DND-41 (cell line): Measurements from ENCODE around the gene ZNF493.

Source experiments
- ATAC-seq: fragments of 200-7000 bp; cut with Tn5 transposase; 3 replicates; pipeline ENCODE4 v1.9.1; 2021; ENCODE audit warnings: low read depth; ENCODE audit not compliant: insufficient read depth
- DNase-seq: peaks from one replicate; pipeline ENCODE4 v3.0.0-alpha.2; 2020
- H2AFZ ChIP-seq: 2 replicates; pipeline ENCODE4 v1.6.0; 2012; ENCODE audit warnings: low read depth, low read length
- H3K27ac ChIP-seq: 2 replicates; pipeline ENCODE4 v1.5.1; 2012; ENCODE audit warnings: low read length, inconsistent platforms
- H3K27me3 ChIP-seq: fragments of 200-600 bp; sonication (generic); 2 replicates; pipeline ENCODE4 v1.6.0; 2012; ENCODE audit warnings: low read length, mild to moderate bottlenecking, inconsistent platforms; ENCODE audit not compliant: insufficient read depth, poor library complexity
- H3K36me3 ChIP-seq: 2 replicates; pipeline ENCODE4 v1.5.1; 2012; ENCODE audit warnings: low read length, inconsistent platforms; ENCODE audit not compliant: insufficient read depth
- H3K4me1 ChIP-seq: 2 replicates; pipeline ENCODE4 v1.5.1; 2012; ENCODE audit warnings: mild to moderate bottlenecking, low read length; ENCODE audit not compliant: insufficient read depth
- H3K4me2 ChIP-seq: 2 replicates; pipeline ENCODE4 v1.6.0; 2012; ENCODE audit warnings: mild to moderate bottlenecking, moderate library complexity, low read length, inconsistent platforms; ENCODE audit not compliant: insufficient read depth
- H3K4me3 ChIP-seq, 2 experiments: fragments of 200-600 bp in 1 of 2; shearing (Covaris generic) in 1 of 2; 2 replicates each; pipeline ENCODE4 v1.5.1; 2012 to 2016; ENCODE audit warnings: inconsistent platforms in 2 of 2, low read length in 2 of 2, mild to moderate bottlenecking in 2 of 2, low read depth in 1 of 2, moderate library complexity in 1 of 2
- H3K79me2 ChIP-seq: 2 replicates; pipeline ENCODE4 v1.6.0; 2012; ENCODE audit warnings: low read length, inconsistent platforms; ENCODE audit not compliant: insufficient read depth
- H3K9ac ChIP-seq: 2 replicates; pipeline ENCODE4 v1.6.0; 2012; ENCODE audit warnings: low read depth, mild to moderate bottlenecking, inconsistent platforms, low read length, moderate library complexity
- H3K9me3 ChIP-seq: 2 replicates; pipeline ENCODE4 v1.5.1; 2012; ENCODE audit warnings: low read length, moderate library complexity, mild to moderate bottlenecking, inconsistent platforms; ENCODE audit not compliant: insufficient read depth, severe bottlenecking
- H4K20me1 ChIP-seq: 2 replicates; pipeline ENCODE4 v1.6.0; 2012; ENCODE audit warnings: low read length; ENCODE audit not compliant: insufficient read depth
- EZH2 ChIP-seq: IDR thresholded peaks from 3 replicates; pipeline ENCODE4 v1.6.1; 2012; ENCODE audit warnings: borderline replicate concordance, low read depth, mild to moderate bottlenecking, moderate library complexity, low read length, inconsistent platforms; ENCODE audit not compliant: severe bottlenecking
- TF ChIP-seq, protein P1 (sequence below): IDR thresholded peaks from 2 replicates; pipeline ENCODE4 v1.5.1; 2012; ENCODE audit warnings: borderline replicate concordance, low read length, moderate library complexity, mild to moderate bottlenecking; ENCODE audit not compliant: poor library complexity, severe bottlenecking; ENCODE audit errors: extremely low read depth

The ZNF493 gene

DNA sequence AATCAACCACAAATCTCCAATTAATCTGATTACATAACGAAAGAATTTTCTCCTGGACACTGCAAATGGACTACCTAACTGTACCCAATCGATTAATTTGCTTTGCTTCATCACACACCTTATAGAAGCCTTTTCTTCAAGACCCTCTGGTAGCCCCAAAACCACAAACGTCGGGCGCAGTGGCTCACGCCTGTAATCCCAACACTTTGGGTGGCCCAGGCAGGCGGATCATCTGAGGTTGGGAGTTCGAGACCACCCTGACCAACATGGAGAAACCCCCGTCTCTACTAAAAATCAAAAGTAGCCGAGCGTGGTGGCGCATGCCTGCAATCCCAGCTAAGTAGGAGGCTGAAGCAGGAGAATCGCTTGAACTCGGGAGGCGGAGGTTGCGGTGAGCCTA lies 65.6 kb downstream of the ZNF493 start:
- H3K4me2 ChIP-seq = peak overlapping the region; percentile 72
- peaks cover 50% of the 10 kb centered on the region for H3K36me3 ChIP-seq
- H4K20me1 ChIP-seq = no peaks in the 10 kb centered on the region
- no peaks in the 10 kb centered on the region for H3K27me3 ChIP-seq
- no peak for ATAC-seq
- H2AFZ ChIP-seq = no peak overlapping the region
- peaks cover 71% of the 10 kb centered on the region for H3K79me2 ChIP-seq
- TF ChIP-seq, protein P1, sequence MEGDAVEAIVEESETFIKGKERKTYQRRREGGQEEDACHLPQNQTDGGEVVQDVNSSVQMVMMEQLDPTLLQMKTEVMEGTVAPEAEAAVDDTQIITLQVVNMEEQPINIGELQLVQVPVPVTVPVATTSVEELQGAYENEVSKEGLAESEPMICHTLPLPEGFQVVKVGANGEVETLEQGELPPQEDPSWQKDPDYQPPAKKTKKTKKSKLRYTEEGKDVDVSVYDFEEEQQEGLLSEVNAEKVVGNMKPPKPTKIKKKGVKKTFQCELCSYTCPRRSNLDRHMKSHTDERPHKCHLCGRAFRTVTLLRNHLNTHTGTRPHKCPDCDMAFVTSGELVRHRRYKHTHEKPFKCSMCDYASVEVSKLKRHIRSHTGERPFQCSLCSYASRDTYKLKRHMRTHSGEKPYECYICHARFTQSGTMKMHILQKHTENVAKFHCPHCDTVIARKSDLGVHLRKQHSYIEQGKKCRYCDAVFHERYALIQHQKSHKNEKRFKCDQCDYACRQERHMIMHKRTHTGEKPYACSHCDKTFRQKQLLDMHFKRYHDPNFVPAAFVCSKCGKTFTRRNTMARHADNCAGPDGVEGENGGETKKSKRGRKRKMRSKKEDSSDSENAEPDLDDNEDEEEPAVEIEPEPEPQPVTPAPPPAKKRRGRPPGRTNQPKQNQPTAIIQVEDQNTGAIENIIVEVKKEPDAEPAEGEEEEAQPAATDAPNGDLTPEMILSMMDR = no peak
- no peak for TF ChIP-seq EZH2
- H3K4me3 ChIP-seq = peak overlapping the region; percentile 75 to 92; a peak in 3 of 4 replicates
- H3K4me1 ChIP-seq = peaks cover 27% of the 10 kb centered on the region
- H3K9me3 ChIP-seq = peaks cover 28% of the 10 kb centered on the region
- H3K9ac ChIP-seq = peak overlapping the region; percentile 86
- 0 out of 2 replicates have a peak overlapping the region, but pooled peaks have one; percentile 11 for H3K27ac ChIP-seq
- peak; percentile 20 for DNase-seq

DNA sequence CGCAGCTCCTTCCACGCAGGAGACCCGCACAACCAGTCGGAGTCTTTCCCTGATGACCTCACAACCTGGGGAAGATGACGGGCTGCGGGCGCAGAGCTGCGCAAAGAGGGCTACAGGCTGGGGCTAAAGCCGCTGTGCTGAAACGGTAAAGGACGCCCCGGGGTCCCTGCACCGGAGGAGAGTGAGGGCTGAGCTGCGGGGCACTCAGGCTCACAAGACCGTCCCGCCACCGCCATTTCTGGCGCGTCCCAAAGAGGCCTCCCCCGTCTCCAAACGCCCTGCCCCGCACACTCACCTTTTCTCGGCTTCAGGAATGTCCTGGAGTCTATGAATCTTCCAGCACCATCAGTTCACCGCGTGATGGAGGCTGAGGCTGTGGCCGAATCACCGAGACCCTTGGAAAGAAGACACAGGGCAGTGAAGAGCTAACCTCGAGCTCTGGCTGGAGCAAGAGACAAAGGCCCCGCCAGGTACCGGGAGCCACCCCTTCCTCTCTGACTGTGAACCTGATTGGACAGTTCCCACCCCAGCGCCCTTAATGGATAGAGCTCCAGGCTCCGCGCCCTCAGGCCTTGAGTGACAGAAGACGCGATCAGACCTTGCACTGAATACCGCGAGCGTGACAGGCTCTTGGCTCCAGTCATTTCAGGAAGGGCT lies 66.6 kb downstream of the ZNF493 start:
- peak; percentile 93 for DNase-seq

DNA sequence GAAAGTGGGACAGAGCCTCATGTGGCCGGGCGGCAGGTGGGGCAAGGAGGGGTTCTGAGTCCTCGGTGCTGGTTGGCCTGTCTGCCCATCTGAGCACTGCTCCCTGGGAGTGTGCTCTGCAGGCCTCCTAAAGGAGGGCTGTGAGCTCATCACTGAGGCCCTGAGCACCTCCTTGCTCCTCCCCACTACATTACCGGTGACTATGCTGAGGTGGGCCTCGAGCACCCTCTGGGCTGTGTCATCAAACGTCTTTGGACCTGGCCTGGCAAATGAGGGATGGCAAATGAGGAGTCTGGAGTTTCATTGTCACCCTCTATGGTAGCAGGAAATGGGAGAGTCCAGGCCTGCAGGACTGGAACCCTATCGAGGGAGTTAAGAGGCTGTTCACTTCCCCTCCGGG lies 69.7 kb downstream of the ZNF493 start:
- Histone ChIP-seq H2AFZ (peak overlapping the region; percentile 48; the same call in 1 of the 2 replicates), H4K20me1 (no peaks in the 10 kb centered on the region), H3K4me2 (no peak overlapping the region), H3K9me3 (peaks cover 3% of the 10 kb centered on the region), H3K36me3 (peaks cover 12% of the 10 kb centered on the region), H3K9ac (no peak overlapping the region), H3K27me3 (no peaks in the 10 kb centered on the region), H3K4me3 (no peak overlapping the region), H3K79me2 (peaks cover 30% of the 10 kb centered on the region), H3K4me1 (peaks cover 26% of the 10 kb centered on the region), H3K27ac (no peak overlapping the region)
- TF ChIP-seq, protein P1 = no peak
- no peak for TF ChIP-seq EZH2
- ATAC-seq (no peak), DNase-seq (no peak)

More for the DNA sequence above, 66.6 kb downstream of the ZNF493 start:
- ATAC-seq = peak; percentile 99
- H3K27ac ChIP-seq = peak overlapping the region; percentile 93
- peaks cover 60% of the 10 kb centered on the region for H3K79me2 ChIP-seq
- no peaks in the 10 kb centered on the region for H4K20me1 ChIP-seq
- H3K36me3 ChIP-seq = peaks cover 39% of the 10 kb centered on the region
- peak overlapping the region; percentile 93 for H2AFZ ChIP-seq
- H3K4me1 ChIP-seq = peaks cover 27% of the 10 kb centered on the region
- H3K4me2 ChIP-seq = peak overlapping the region; percentile 72
- peak overlapping the region; percentile 75 to 92; a peak in 3 of 4 replicates for H3K4me3 ChIP-seq
- no peaks in the 10 kb centered on the region for H3K27me3 ChIP-seq
- TF ChIP-seq, protein P1 = no peak
- no peak for TF ChIP-seq EZH2
- H3K9ac ChIP-seq = peak overlapping the region; percentile 86
- H3K9me3 ChIP-seq = peaks cover 21% of the 10 kb centered on the region
